Measurements from ENCODE around the gene MAP1LC3A.

Gene MAP1LC3A

GRCh38 chr20:34569598-34569997 is 11.1 kb downstream of the MAP1LC3A start:
- H3K36me3 ChIP-seq (replicated peaks; ENCODE audit: insufficient read depth, low read length): no peaks in the 10 kb centered on the region
- DNase-seq: no peak
- H3K4me2 ChIP-seq (ENCODE audit: low read depth, low read length): no peak overlapping the region

GRCh38 chr20:34570859-34571306 is 12.4 kb downstream of the MAP1LC3A start:
- H3K27ac ChIP-seq (ENCODE audit: low read length): no peak overlapping the region
- H3K9me2 ChIP-seq (replicated peaks; ENCODE audit: insufficient read depth, low read length): no peaks in the 10 kb centered on the region
- H3K79me2 ChIP-seq (ENCODE audit: low read length): no peaks in the 10 kb centered on the region
- TF ChIP-seq CTCF (IDR thresholded peaks at IDR 0.05; ENCODE audit: low read length) (no peak), EZH2 (optimal IDR thresholded peaks at IDR 0.05; ENCODE audit: low read depth, low read length) (no peak), EZH2phosphoT487 (IDR thresholded peaks at IDR 0.05; ENCODE audit: low read length) (no peak)
- H3F3A ChIP-seq (ENCODE audit: insufficient read depth, low read length): no peaks in the 10 kb centered on the region
- H3K36me3 ChIP-seq (replicated peaks; ENCODE audit: insufficient read depth, low read length): no peaks in the 10 kb centered on the region
- H3K9me3 ChIP-seq (replicated peaks; ENCODE audit: insufficient read depth, low read length): no peaks in the 10 kb centered on the region
- H3K9ac ChIP-seq (ENCODE audit: low read length): no peak overlapping the region
- no peak overlapping the region for H3K4me2 ChIP-seq (ENCODE audit: low read depth, low read length)
- no peaks in the 10 kb centered on the region for H3K27me3 ChIP-seq (replicated peaks; ENCODE audit: insufficient read depth, low read length)
- H4K20me1 ChIP-seq (ENCODE audit: insufficient read depth, low read length): no peaks in the 10 kb centered on the region
- no peak overlapping the region for H2AFZ ChIP-seq (ENCODE audit: low read length)
- H3K4me3 ChIP-seq (ENCODE audit: low read length): no peak overlapping the region
- H3K4me1 ChIP-seq (ENCODE audit: low read length): no peaks in the 10 kb centered on the region
- DNase-seq: no peak

More at GRCh38 chr20:34569598-34569997, 11.1 kb downstream of the MAP1LC3A start:
- Histone ChIP-seq H3K9me3 (replicated peaks; ENCODE audit: insufficient read depth, low read length) (no peaks in the 10 kb centered on the region), H3K9ac (ENCODE audit: low read length) (no peak overlapping the region), H3K9me2 (replicated peaks; ENCODE audit: insufficient read depth, low read length) (no peaks in the 10 kb centered on the region), H3K27me3 (replicated peaks; ENCODE audit: insufficient read depth, low read length) (no peaks in the 10 kb centered on the region), H3K79me2 (ENCODE audit: low read length) (no peaks in the 10 kb centered on the region), H3F3A (ENCODE audit: insufficient read depth, low read length) (no peaks in the 10 kb centered on the region), H3K4me3 (ENCODE audit: low read length) (no peak overlapping the region), H3K4me1 (ENCODE audit: low read length) (no peaks in the 10 kb centered on the region), H3K27ac (ENCODE audit: low read length) (no peak overlapping the region), H2AFZ (ENCODE audit: low read length) (no peak overlapping the region), H4K20me1 (ENCODE audit: insufficient read depth, low read length) (no peaks in the 10 kb centered on the region)
- TF ChIP-seq CTCF (IDR thresholded peaks at IDR 0.05; ENCODE audit: low read length) (no peak), EZH2 (optimal IDR thresholded peaks at IDR 0.05; ENCODE audit: low read depth, low read length) (no peak), EZH2phosphoT487 (IDR thresholded peaks at IDR 0.05; ENCODE audit: low read length) (no peak)

GRCh38 chr20:34571753-34572152 is 13.2 kb downstream of the MAP1LC3A start:
- H3K79me2 ChIP-seq (ENCODE audit: low read length): no peaks in the 10 kb centered on the region
- no peaks in the 10 kb centered on the region for H3K27me3 ChIP-seq (replicated peaks; ENCODE audit: insufficient read depth, low read length)
- no peak overlapping the region for H3K9ac ChIP-seq (ENCODE audit: low read length)
- H3K4me3 ChIP-seq (ENCODE audit: low read length): no peak overlapping the region
- H3K4me1 ChIP-seq (ENCODE audit: low read length): no peaks in the 10 kb centered on the region
- no peaks in the 10 kb centered on the region for H4K20me1 ChIP-seq (ENCODE audit: insufficient read depth, low read length)
- no peaks in the 10 kb centered on the region for H3F3A ChIP-seq (ENCODE audit: insufficient read depth, low read length)
- no peak overlapping the region for H2AFZ ChIP-seq (ENCODE audit: low read length)
- no peak overlapping the region for H3K27ac ChIP-seq (ENCODE audit: low read length)
- no peak overlapping the region for H3K4me2 ChIP-seq (ENCODE audit: low read depth, low read length)
- no peaks in the 10 kb centered on the region for H3K36me3 ChIP-seq (replicated peaks; ENCODE audit: insufficient read depth, low read length)
- no peaks in the 10 kb centered on the region for H3K9me2 ChIP-seq (replicated peaks; ENCODE audit: insufficient read depth, low read length)
- TF ChIP-seq EZH2 (optimal IDR thresholded peaks at IDR 0.05; ENCODE audit: low read depth, low read length) (no peak), CTCF (IDR thresholded peaks at IDR 0.05; ENCODE audit: low read length) (no peak), EZH2phosphoT487 (IDR thresholded peaks at IDR 0.05; ENCODE audit: low read length) (no peak)
- no peaks in the 10 kb centered on the region for H3K9me3 ChIP-seq (replicated peaks; ENCODE audit: insufficient read depth, low read length)
- no peak for DNase-seq
